HEK293T (cell line): ENCODE results near the gene CEP63.
A peak's percentile ranks its signal among the peaks of the same experiment; 100 is the strongest.

Source experiments
- CTCF ChIA-PET: fragments of 350-600 bp; formaldehyde crosslinking; extraction: SDS; loops from one replicate; lab custom pipeline; 2021; ENCODE audit warnings: antibody characterized with exemption, inconsistent platforms; lab: Yijun Ruan, JAX
- POLR2A ChIA-PET: fragments of 350-600 bp; formaldehyde crosslinking; extraction: SDS; loops from one replicate; lab custom pipeline; 2020; ENCODE audit warnings: antibody characterized with exemption, inconsistent platforms; lab: Yijun Ruan, JAX
- DNase-seq: peaks from one replicate; pipeline ENCODE4 v3.0.0; 2012; ENCODE audit warnings: mixed read lengths; ENCODE audit errors: extremely low spot score
- ARNT ChIP-seq: fragments of 450-650 bp; IDR thresholded peaks from 2 replicates; pipeline ENCODE4 v1.6.1; 2017; ENCODE audit warnings: mild to moderate bottlenecking
- BHLHE40 ChIP-seq: fragments of 450-650 bp; IDR thresholded peaks from 2 replicates; pipeline ENCODE4 v1.6.1; 2016; ENCODE audit warnings: mild to moderate bottlenecking, moderate library complexity, borderline replicate concordance
- CTBP1 ChIP-seq: fragments of 450-650 bp; IDR thresholded peaks from 2 replicates; pipeline ENCODE4 v1.6.1; 2016; ENCODE audit warnings: borderline replicate concordance
- ELF4 ChIP-seq: fragments of 450-650 bp; IDR thresholded peaks from 2 replicates; pipeline ENCODE4 v1.6.1; 2017; ENCODE audit warnings: antibody characterized with exemption
- FOXA1 ChIP-seq: fragments of 450-650 bp; IDR thresholded peaks from 2 replicates; pipeline ENCODE4 v1.6.1; 2016; ENCODE audit warnings: mild to moderate bottlenecking
- FOXK2 ChIP-seq: fragments of 450-650 bp; IDR thresholded peaks from 2 replicates; pipeline ENCODE4 v1.6.1; 2016; ENCODE audit warnings: mild to moderate bottlenecking
- FOXM1 ChIP-seq: fragments of 450-650 bp; IDR thresholded peaks from 2 replicates; pipeline ENCODE4 v1.6.1; 2017; ENCODE audit warnings: mild to moderate bottlenecking, borderline replicate concordance
- HDGF ChIP-seq: fragments of 450-650 bp; IDR thresholded peaks from 2 replicates; pipeline ENCODE4 v1.6.1; 2017; ENCODE audit warnings: antibody characterized with exemption, borderline replicate concordance
- L3MBTL2 ChIP-seq: fragments of 450-650 bp; conservative IDR thresholded peaks from 2 replicates; pipeline ENCODE4 v1.6.1; 2016; ENCODE audit warnings: mild to moderate bottlenecking
- LEF1 ChIP-seq: fragments of 450-650 bp; IDR thresholded peaks from 2 replicates; pipeline ENCODE4 v1.6.1; 2017; ENCODE audit warnings: mild to moderate bottlenecking, borderline replicate concordance
- NFRKB ChIP-seq: fragments of 450-650 bp; IDR thresholded peaks from 2 replicates; pipeline ENCODE4 v1.6.1; 2016; ENCODE audit warnings: mild to moderate bottlenecking, moderate library complexity
- PKNOX1 ChIP-seq: fragments of 450-650 bp; IDR thresholded peaks from 2 replicates; pipeline ENCODE4 v1.6.1; 2016
- SP1 ChIP-seq: fragments of 450-650 bp; IDR thresholded peaks from 2 replicates; pipeline ENCODE4 v1.6.1; 2017
- SUZ12 ChIP-seq: fragments of 450-650 bp; IDR thresholded peaks from 2 replicates; pipeline ENCODE4 v1.6.1; 2016; ENCODE audit warnings: mild to moderate bottlenecking
- TARDBP ChIP-seq: fragments of 450-650 bp; IDR thresholded peaks from 2 replicates; pipeline ENCODE4 v1.6.1; 2016
- ZNF384 ChIP-seq: fragments of 450-650 bp; IDR thresholded peaks from 2 replicates; pipeline ENCODE4 v1.6.1; 2016

Gene CEP63

GRCh38 chr3:134527037-134527436 lies 41.2 kb downstream of the CEP63 start:
- POLR2A ChIA-PET = no interaction called here
- TF ChIP-seq ELF4 (no peak), SP1 (no peak), PKNOX1 (no peak), ZNF384 (no peak), CTBP1 (no peak), TARDBP (no peak), FOXM1 (no peak), FOXA1 (no peak), SUZ12 (no peak), L3MBTL2 (no peak), FOXK2 (no peak), LEF1 (no peak), NFRKB (no peak), BHLHE40 (no peak)
- CTCF ChIA-PET = no interaction called here
- peak; percentile 10 for DNase-seq

DNA sequence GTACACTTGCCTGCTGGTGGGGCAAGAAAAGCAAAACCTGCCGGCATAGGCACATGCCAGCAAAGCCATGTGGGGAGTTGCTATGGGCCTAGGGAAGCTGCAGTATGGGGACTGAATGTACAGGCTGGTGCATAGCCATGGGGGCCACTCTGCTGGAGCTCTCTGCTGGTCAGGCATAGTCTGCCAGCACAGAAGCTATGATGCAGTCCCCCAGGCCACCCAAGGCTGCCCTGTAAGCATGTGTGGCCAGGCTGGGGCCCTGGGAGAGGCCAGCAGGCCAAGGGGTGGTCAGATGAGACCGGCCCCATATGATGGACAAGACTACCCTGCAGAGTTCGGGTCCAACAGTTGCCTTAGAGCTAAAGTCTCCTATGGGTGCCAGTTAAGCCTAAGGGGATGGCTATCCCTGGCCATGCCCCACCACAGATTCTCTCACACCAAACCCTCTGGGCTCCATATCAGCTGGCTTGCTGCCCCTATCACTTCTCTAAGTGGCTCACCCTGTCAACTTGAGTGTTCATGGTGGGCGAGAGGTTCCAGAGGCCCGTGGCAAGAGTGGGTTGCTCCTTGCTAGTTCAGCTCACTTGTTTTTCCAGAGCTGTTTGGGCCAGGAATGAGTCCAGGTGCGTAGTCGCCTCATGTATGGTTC lies 41.8 kb downstream of the CEP63 start:
- CTCF ChIA-PET = no interaction called here
- no peak for TF ChIP-seq ELF4
- TF ChIP-seq BHLHE40 = no peak
- no peak for TF ChIP-seq SUZ12
- no peak for TF ChIP-seq L3MBTL2
- TF ChIP-seq PKNOX1 = no peak
- TF ChIP-seq FOXA1 = no peak
- TF ChIP-seq FOXM1 = no peak
- no peak for DNase-seq
- POLR2A ChIA-PET = no interaction called here

DNA sequence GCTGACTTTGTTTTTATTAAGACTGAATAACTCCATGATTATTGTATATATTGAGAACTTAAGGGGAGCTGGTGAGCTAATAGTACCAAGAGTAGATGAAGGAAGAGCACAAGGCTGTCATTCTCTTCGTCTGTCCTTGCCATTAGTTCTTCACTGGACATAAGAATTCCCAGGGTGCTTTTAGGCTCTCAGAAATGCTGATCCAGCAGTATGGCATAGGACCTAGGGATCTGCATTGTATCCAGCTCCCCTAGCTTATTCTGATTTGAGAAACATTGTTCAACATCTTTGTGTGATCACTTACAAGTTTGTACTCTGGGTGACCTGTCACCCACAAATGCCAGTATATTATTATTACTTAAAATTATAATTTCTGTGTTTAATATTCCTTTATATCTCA lies 47.6 kb downstream of the CEP63 start:
- DNase-seq = no peak
- ChIA-PET POLR2A (no interaction called here), CTCF (no interaction called here)
- TF ChIP-seq SUZ12 (no peak), PKNOX1 (no peak), ARNT (no peak), BHLHE40 (no peak), ELF4 (no peak), HDGF (no peak), FOXK2 (no peak), TARDBP (no peak), NFRKB (no peak)

DNA sequence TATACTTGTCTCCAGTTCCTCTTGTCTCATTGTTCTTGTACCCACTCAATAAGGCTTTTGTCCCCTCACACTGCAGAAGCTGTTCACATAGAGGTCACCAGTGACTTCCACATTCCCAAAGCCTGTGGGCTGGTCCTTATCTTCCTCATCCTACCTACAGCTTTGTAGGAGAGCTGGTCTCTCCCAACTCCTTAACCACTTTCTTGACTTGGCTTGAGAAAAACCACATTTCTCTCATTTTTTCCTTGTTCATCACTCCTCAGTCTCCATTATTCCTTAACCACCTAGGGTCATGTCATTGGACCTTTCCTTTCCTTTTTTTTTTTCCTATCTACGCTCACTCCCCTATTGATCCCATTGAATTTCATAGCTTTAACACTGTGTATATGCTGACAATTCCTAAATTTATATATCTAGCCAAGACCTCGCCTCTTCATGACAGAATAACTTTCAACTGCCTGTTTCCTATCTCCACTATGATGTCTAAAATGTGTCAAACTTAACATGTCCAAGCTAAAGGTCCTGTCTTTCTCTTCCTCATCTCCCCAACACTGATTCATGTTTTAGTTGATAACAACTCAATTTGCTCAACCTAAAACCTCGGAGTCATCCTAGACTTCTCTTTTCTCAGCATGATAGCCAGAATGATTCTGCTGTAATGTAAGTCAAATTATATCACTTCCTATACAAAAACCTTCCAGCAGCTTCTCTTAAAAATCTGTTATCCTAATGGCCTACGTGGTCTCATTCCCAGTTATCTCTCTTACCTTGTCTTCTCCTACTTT lies 49.5 kb downstream of the CEP63 start:
- CTCF ChIA-PET = no interaction called here
- TF ChIP-seq BHLHE40 (no peak), SUZ12 (no peak), LEF1 (no peak), PKNOX1 (no peak), FOXA1 (no peak), FOXK2 (no peak), SP1 (no peak), CTBP1 (no peak), L3MBTL2 (no peak), ELF4 (no peak), ARNT (no peak), FOXM1 (no peak), NFRKB (no peak), HDGF (no peak), TARDBP (no peak), ZNF384 (no peak)
- DNase-seq = no peak
- POLR2A ChIA-PET = no interaction called here

DNA sequence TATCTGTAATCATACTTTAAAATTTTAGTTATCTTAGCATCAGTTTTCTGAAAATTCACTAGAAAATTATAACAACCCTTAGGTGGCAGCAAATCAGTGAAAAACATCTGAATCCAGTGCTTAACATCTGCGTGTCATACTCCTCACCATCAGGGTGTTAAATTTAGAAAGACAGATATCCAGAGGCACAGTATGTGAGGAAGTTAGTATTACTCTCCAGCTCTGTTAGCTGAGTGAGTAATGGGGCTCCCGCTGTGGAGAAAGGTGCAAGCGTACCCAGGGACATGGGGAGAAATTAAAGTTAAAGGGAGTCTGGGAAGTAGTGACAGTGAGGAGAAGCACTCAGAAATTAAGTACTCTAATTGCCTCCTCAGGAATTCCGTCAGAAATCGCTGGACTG lies 50.9 kb downstream of the CEP63 start:
- TF ChIP-seq CTBP1 (no peak), L3MBTL2 (no peak), FOXA1 (no peak), LEF1 (no peak), ELF4 (no peak), BHLHE40 (no peak), NFRKB (no peak), SUZ12 (no peak), SP1 (no peak), TARDBP (no peak), FOXM1 (no peak), ZNF384 (no peak), FOXK2 (no peak), PKNOX1 (no peak), HDGF (no peak)
- POLR2A ChIA-PET = no interaction called here
- no peak for DNase-seq
- CTCF ChIA-PET = no interaction called here
